Measurements from ENCODE around the gene SENP8. TPM values are rescaled to one million over a fixed set of nuclear protein-coding genes. Genes with fewer than 3 reads are reported as not detected.
"Not testable (repeated sequence)": the region's sequence is repeated elsewhere in the genome, so short reads cannot be mapped to it uniquely, and the experiment has no call there.

Gene SENP8
- total RNA-seq, 4 donors from 2014 or later = 1.2 to 2.2 (median 1.9) TPM

GRCh38 chr15:72092006-72092405 lies 26.2 kb upstream of the SENP8 start:
- H3K27ac ChIP-seq = no peak overlapping the region
- no peak for DNase-seq (ENCODE audit: low spot score in 2 of 2)
- no peaks in the 10 kb centered on the region for H3K9me3 ChIP-seq
- no peak for TF ChIP-seq POLR2A (IDR thresholded peaks at IDR 0.05)
- TF ChIP-seq EP300 (IDR thresholded peaks at IDR 0.05) = no peak
- TF ChIP-seq, protein P1, sequence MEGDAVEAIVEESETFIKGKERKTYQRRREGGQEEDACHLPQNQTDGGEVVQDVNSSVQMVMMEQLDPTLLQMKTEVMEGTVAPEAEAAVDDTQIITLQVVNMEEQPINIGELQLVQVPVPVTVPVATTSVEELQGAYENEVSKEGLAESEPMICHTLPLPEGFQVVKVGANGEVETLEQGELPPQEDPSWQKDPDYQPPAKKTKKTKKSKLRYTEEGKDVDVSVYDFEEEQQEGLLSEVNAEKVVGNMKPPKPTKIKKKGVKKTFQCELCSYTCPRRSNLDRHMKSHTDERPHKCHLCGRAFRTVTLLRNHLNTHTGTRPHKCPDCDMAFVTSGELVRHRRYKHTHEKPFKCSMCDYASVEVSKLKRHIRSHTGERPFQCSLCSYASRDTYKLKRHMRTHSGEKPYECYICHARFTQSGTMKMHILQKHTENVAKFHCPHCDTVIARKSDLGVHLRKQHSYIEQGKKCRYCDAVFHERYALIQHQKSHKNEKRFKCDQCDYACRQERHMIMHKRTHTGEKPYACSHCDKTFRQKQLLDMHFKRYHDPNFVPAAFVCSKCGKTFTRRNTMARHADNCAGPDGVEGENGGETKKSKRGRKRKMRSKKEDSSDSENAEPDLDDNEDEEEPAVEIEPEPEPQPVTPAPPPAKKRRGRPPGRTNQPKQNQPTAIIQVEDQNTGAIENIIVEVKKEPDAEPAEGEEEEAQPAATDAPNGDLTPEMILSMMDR (IDR thresholded peaks at IDR 0.05) = no peak
- no peaks in the 10 kb centered on the region for H3K27me3 ChIP-seq
- 97 to 100% methylated on average over 3 of the region's 3 CpGs for WGBS, 2 donors
- H3K4me3 ChIP-seq = no peak overlapping the region
- peaks cover 0 to 5% (median 0%) of the 10 kb centered on the region in 4 donors for H3K4me1 ChIP-seq
- H3K36me3 ChIP-seq = peaks cover 0 to 12% (median 0%) of the 10 kb centered on the region in 3 donors

DNA sequence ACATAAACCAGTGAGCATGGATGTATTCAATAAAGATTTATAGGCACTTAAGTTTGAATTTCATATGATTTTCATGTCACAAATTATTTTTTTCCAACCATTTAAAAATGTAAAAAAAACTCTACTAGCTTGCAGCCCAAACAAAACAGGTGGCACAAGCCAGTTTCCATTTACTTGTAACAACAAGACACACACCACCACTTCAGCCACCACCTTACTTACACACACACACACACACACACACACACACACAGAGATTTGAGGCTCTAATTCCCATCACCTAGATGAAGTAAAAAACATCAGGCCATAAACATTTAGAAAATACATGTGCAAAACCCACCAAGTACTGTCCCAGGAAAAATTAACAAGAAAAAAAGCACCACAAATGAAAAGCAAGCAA lies 25.5 kb upstream of the SENP8 start:
- DNase-seq (ENCODE audit: low spot score in 2 of 2) = no peak
- H3K9me3 ChIP-seq = no peaks in the 10 kb centered on the region
- H3K4me3 ChIP-seq = no peak overlapping the region
- H3K4me1 ChIP-seq = peaks cover 0 to 4% (median 0%) of the 10 kb centered on the region in 4 donors
- H3K27ac ChIP-seq = no peak overlapping the region
- TF ChIP-seq POLR2A (IDR thresholded peaks at IDR 0.05) (no peak), EP300 (IDR thresholded peaks at IDR 0.05) (no peak)
- no peaks in the 10 kb centered on the region for H3K27me3 ChIP-seq
- H3K36me3 ChIP-seq = peaks cover 0 to 8% (median 0%) of the 10 kb centered on the region in 3 donors

GRCh38 chr15:72096796-72097195 lies 21.4 kb upstream of the SENP8 start:
- no peak overlapping the region for H3K4me3 ChIP-seq
- TF ChIP-seq EP300 (IDR thresholded peaks at IDR 0.05) = no peak
- TF ChIP-seq, protein P1 (IDR thresholded peaks at IDR 0.05) = no peak
- no peak for TF ChIP-seq POLR2A (IDR thresholded peaks at IDR 0.05)
- peaks cover 0 to 13% (median 0%) of the 10 kb centered on the region in 4 donors for H3K4me1 ChIP-seq
- no peak overlapping the region for H3K27ac ChIP-seq
- DNase-seq (ENCODE audit: low spot score in 2 of 2) = no peak
- peaks cover 0 to 8% (median 0%) of the 10 kb centered on the region in 3 donors for H3K36me3 ChIP-seq
- no peaks in the 10 kb centered on the region for H3K27me3 ChIP-seq
- WGBS, 2 donors = 94 to 98% methylated on average over 1 of the region's 1 CpG
- H3K9me3 ChIP-seq = no peaks in the 10 kb centered on the region

GRCh38 chr15:72098040-72098439 lies 20.2 kb upstream of the SENP8 start:
- DNase-seq (ENCODE audit: low spot score in 2 of 2) = no peak
- Histone ChIP-seq H3K27ac (no peak overlapping the region), H3K4me3 (no peak overlapping the region), H3K36me3 (peaks cover 0 to 8% (median 0%) of the 10 kb centered on the region in 3 donors), H3K9me3 (no peaks in the 10 kb centered on the region), H3K4me1 (peaks cover 0 to 19% (median under 1%) of the 10 kb centered on the region in 4 donors), H3K27me3 (no peaks in the 10 kb centered on the region)
- TF ChIP-seq POLR2A (IDR thresholded peaks at IDR 0.05) (no peak), EP300 (IDR thresholded peaks at IDR 0.05) (no peak)
- TF ChIP-seq, protein P1 (IDR thresholded peaks at IDR 0.05) = no peak

DNA sequence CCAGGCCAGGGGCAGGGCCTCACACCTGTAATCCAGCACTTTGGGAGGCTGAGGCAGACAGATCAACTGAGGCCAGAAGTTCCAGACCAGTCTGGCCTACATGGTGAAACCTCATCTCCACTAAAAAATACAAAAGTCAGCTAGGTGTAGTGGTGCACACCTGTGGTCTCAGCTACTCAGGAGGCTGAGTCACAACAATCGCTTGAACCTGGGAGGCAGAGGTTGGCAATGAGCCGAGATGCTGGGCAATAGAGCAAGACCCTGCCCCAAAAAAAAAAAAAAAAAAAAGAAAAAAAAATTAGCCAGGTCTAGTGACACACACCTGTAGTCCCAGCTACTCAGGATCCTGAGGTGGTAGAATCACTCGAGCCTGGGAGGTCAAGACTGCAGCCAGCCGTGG lies 19.0 kb upstream of the SENP8 start:
- WGBS, 2 donors = 90 to 94% methylated on average over 4 of the region's 4 CpGs
- Histone ChIP-seq H3K4me3 (no peak overlapping the region), H3K27ac (no peak overlapping the region)

DNA sequence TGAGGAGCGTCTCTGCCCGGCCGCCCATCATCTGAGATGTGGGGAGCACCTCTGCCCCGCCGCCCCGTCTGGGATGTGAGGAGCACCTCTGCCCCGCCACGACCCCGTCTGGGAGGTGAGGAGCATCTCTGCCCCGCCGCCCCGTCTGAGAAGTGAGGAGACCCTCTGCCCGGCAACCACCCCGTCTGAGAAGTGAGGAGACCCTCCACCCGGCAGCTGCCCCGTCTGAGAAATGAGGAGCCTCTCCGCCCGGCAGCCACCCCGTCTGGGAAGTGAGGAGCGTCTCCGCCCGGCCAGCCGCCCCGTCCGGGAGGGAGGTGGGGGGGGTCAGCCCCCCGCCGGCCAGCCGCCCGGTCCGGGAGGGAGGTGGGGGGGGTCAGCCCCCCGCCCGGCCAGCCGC lies 17.7 kb upstream of the SENP8 start:
- H3K9me3 ChIP-seq; H3K27ac ChIP-seq; H3K4me3 ChIP-seq; H3K27me3 ChIP-seq; H3K36me3 ChIP-seq; DNase-seq (ENCODE audit: low spot score in 2 of 2): not testable (repeated sequence)
- peaks cover 0 to 42% (median 5%) of the 10 kb centered on the region in 4 donors for H3K4me1 ChIP-seq
- no CpG with 5 or more reads among the region's 33 CpGs for WGBS, 2 donors

More for the DNA sequence above, 19.0 kb upstream of the SENP8 start:
- TF ChIP-seq EP300 (IDR thresholded peaks at IDR 0.05) (no peak), POLR2A (IDR thresholded peaks at IDR 0.05) (no peak)
- TF ChIP-seq, protein P1 (IDR thresholded peaks at IDR 0.05) = no peak
- H3K36me3 ChIP-seq = peaks cover 0 to 8% (median 0%) of the 10 kb centered on the region in 3 donors
- no peak for DNase-seq (ENCODE audit: low spot score in 2 of 2)
- no peaks in the 10 kb centered on the region for H3K9me3 ChIP-seq
- H3K27me3 ChIP-seq = no peaks in the 10 kb centered on the region
- H3K4me1 ChIP-seq = peaks cover 0 to 31% (median 5%) of the 10 kb centered on the region in 4 donors

Measured in tibial nerve (tissue), 4 donors.